Measurements from ENCODE around the gene SORCS1. TPM values are rescaled to one million over a fixed set of nuclear protein-coding genes. Genes with fewer than 3 reads are reported as not detected.

SORCS1 gene
- total and polyA plus RNA-seq, 2 of the 13 experiments (the other 11 are each of a cell fraction or from before 2014, with no cell fraction given) = not detected

- no peak for TF ChIP-seq ZBTB2 (CRISPR knock-in tag; IDR thresholded peaks at IDR 0.05; ENCODE audit: low read depth)
- no peak for TF ChIP-seq ESRRA (CRISPR knock-in tag; IDR thresholded peaks at IDR 0.05; ENCODE audit: low read depth)
Measured at GRCh38 chr10:106819490-106819889, 345.0 kb downstream of the SORCS1 start (continued).

DNA sequence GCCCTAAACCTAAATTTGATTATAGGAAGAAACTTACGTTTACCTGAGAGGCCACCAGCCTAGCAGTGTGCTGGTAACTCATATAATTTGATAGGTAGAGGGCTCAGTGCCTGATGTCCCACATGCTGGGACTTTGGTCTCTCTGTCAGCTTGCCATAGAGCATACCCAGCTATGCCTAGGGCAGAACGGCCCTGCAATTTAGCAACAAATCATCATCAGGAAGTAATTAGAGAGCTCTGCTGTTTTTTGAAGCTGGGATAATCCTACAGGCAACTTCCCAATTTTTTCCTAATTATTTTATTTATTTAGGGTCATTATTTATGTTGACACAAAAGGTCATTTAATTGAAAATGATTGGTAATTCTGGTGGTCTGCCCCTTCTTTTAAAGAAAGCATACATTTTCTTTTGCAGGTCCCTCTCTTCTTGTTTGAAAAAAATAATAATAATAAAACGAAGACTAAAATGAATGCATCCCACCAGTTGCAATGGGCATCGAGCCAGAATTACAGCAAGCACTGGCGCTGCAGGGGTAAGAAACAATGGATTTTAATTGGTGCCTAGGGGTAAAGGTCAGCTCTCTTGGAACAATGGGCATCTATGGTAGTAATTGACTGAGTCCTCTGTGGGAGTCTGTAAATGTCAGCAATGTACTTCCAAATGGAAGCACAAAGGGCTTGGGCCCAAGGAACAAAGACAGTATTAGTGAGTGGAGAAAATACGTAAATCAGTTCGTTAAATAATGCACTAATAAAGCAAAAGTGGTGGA is 348.0 kb downstream of the SORCS1 start:
- H3K4me1 ChIP-seq (ENCODE audit: insufficient read depth, low read length) = no peaks in the 10 kb centered on the region
- FAIRE-seq = no peak
- no peak for DNase-seq (ENCODE audit: low spot score)

More for the DNA sequence above, 348.0 kb downstream of the SORCS1 start:
- H3K4me2 ChIP-seq (ENCODE audit: low read depth, low read length) = no peak overlapping the region
- ATAC-seq = no peak
- no peaks in the 10 kb centered on the region for H3K27me3 ChIP-seq (ENCODE audit: control insufficient read depth in 1 of 2, insufficient read depth in 2 of 2, low read length in 2 of 2)
- intact Hi-C loops (cut with micrococcal nuclease; ENCODE audit: unreplicated experiment) (no loop called here), in situ Hi-C loops (cut with HindIII; ENCODE audit: extremely low pct_ligation_motif_present, low pct_unique_long_range_greater_than_20kb) (no loop called here)
- no peaks in the 10 kb centered on the region for H3K9me3 ChIP-seq (ENCODE audit: low read length)
- POLR2A ChIA-PET = no interaction called here
- no peaks in the 10 kb centered on the region for H3K79me2 ChIP-seq (ENCODE audit: insufficient read depth, low read length)
- TF ChIP-seq IKZF5 (CRISPR knock-in tag; IDR thresholded peaks at IDR 0.05) (no peak), CREM (IDR thresholded peaks at IDR 0.05) (no peak), CREM (CRISPR knock-in tag; IDR thresholded peaks at IDR 0.05) (no peak), RORA (CRISPR knock-in tag; IDR thresholded peaks at IDR 0.05) (no peak), MED8 (CRISPR knock-in tag; IDR thresholded peaks at IDR 0.05; ENCODE audit: insufficient replicate concordance) (no peak), PHF8 (CRISPR knock-in tag; IDR thresholded peaks at IDR 0.05) (no peak), CTCF (CRISPR knock-in tag; IDR thresholded peaks at IDR 0.05) (no peak), AHR (CRISPR knock-in tag; IDR thresholded peaks at IDR 0.05) (no peak), NFE2 (CRISPR knock-in tag; IDR thresholded peaks at IDR 0.05) (no peak), CBX2 (IDR thresholded peaks at IDR 0.05; ENCODE audit: low read depth, low read length) (no peak), CBX2 (CRISPR knock-in tag; IDR thresholded peaks at IDR 0.05; ENCODE audit: low read depth) (no peak)
- no peak overlapping the region for H3K9ac ChIP-seq (ENCODE audit: insufficient read depth, low read depth, low read length)
- no peaks in the 10 kb centered on the region for H3K36me3 ChIP-seq (replicated peaks in 1 of 2; ENCODE audit: control insufficient read depth in 1 of 2, insufficient read depth in 2 of 2, low read length in 2 of 2)
- CTCF ChIA-PET (ENCODE audit: low intra/inter-chr PET ratio, low total read pairs) = no interaction called here
- WGBS (ENCODE audit: low lambda C conversion rate) = under 1% methylated on average over 7 of the region's 7 CpGs
- no peak overlapping the region for H3K27ac ChIP-seq (ENCODE audit: extremely low read length, insufficient read depth, low read length)
- no peak overlapping the region for H3K4me3 ChIP-seq (replicated peaks in 1 of 3; ENCODE audit: insufficient read depth in 1 of 3, low read depth in 2 of 3, low read length in 3 of 3)
- H4K20me1 ChIP-seq (ENCODE audit: insufficient read depth, low read length) = no peaks in the 10 kb centered on the region
- BruUV-seq (replicated peaks) = no TSS peak
- no peak overlapping the region for H2AFZ ChIP-seq (ENCODE audit: low read length)

Measured in HepG2 (cell line).